BJ (cell line): ENCODE results near the gene TIGD3. TPM values are rescaled to one million over a fixed set of nuclear protein-coding genes. Genes with fewer than 3 reads are reported as not detected.
A peak's percentile ranks its signal among the peaks of the same experiment; 100 is the strongest.

Experiments used
- CTCF ChIA-PET: fragments of 350-600 bp; formaldehyde crosslinking; extraction: SDS; loops from one replicate; lab custom pipeline; 2021; ENCODE audit warnings: antibody characterized with exemption, inconsistent platforms; lab: Yijun Ruan, JAX
- POLR2A ChIA-PET: fragments of 300-600 bp; sonication (Branson Sonifier 250); formaldehyde crosslinking; extraction: SDS; loops from one replicate; lab custom pipeline; 2021; ENCODE audit warnings: antibody characterized with exemption; lab: Charles Lee
- DNase-seq: peaks from one replicate; pipeline ENCODE4 v3.0.0-alpha.2; 2011; ENCODE audit warnings: low read depth
- H3K27me3 ChIP-seq: 2 replicates; pipeline ENCODE4 v1.6.0; 2011; ENCODE audit warnings: low read length; ENCODE audit not compliant: control insufficient read depth, insufficient read depth
- H3K36me3 ChIP-seq: 2 replicates; pipeline ENCODE4 v1.5.1; 2011; ENCODE audit warnings: low read length; ENCODE audit not compliant: control insufficient read depth, insufficient read depth
- H3K4me3 ChIP-seq: 2 replicates; pipeline ENCODE4 v1.5.1; 2011; ENCODE audit warnings: low read depth, mild to moderate bottlenecking, control low read depth, low read length
- CTCF ChIP-seq: IDR thresholded peaks from 2 replicates; pipeline ENCODE4 v1.5.1; 2011; ENCODE audit warnings: low read depth, mild to moderate bottlenecking, control low read depth, inconsistent platforms, low read length, moderate library complexity; ENCODE audit not compliant: insufficient read depth
- polyA plus RNA-seq: library from polyadenylated mRNA; depleted of rRNA; stranded (reverse); fragments of >200 nt; gene quantifications from 2 replicates; pipeline ENCODE4 v1.2.3, GENCODE V29; 2011

TIGD3 gene
- polyA plus RNA-seq, 1 experiment: 0.06 TPM

GRCh38 chr11:65379698-65380459 is 25.3 kb downstream of the TIGD3 start:
- no peak for DNase-seq
- H3K4me3 ChIP-seq: no peak overlapping the region
- ChIA-PET POLR2A (interaction anchor here (0.6 kb wide), 1 partner anchor 212 kb away, joined by 3 read pairs; no protein-coding TSS in a partner anchor), CTCF (interaction anchor here (0.9 to 1.2 kb wide), 2 partner anchors 12 to 161 kb away, joined by 3 read pairs; no protein-coding TSS in a partner anchor)
- no peaks in the 10 kb centered on the region for H3K36me3 ChIP-seq
- no peaks in the 10 kb centered on the region for H3K27me3 ChIP-seq
- no peak for TF ChIP-seq CTCF

- no peak overlapping the region for H3K4me3 ChIP-seq
- ChIA-PET CTCF (interaction anchor here (0.9 to 1.2 kb wide), 3 partner anchors 13 to 130 kb away, joined by 3 read pairs; no protein-coding TSS in a partner anchor), POLR2A (interaction anchor here (0.7 kb wide), 1 partner anchor 64 kb away, joined by 4 read pairs; no protein-coding TSS in a partner anchor)
- no peaks in the 10 kb centered on the region for H3K36me3 ChIP-seq
- DNase-seq: no peak
- TF ChIP-seq CTCF: no peak
- H3K27me3 ChIP-seq: no peaks in the 10 kb centered on the region
Observed at GRCh38 chr11:65380460-65381119, 26.0 kb downstream of the TIGD3 start.

- Histone ChIP-seq H3K36me3 (no peaks in the 10 kb centered on the region), H3K4me3 (peak overlapping the region; percentile 33), H3K27me3 (no peaks in the 10 kb centered on the region)
- no peak for DNase-seq
- no peak for TF ChIP-seq CTCF
- ChIA-PET POLR2A (no interaction called here), CTCF (interaction anchor here (0.6 to 2.6 kb wide), 9 partner anchors 9 to 121 kb away, joined by 3 to 14 read pairs (median 3); no protein-coding TSS in a partner anchor)
Observed at GRCh38 chr11:65381716-65382032, 27.1 kb downstream of the TIGD3 start.

GRCh38 chr11:65382033-65382803 is 27.7 kb downstream of the TIGD3 start, which contains the start of gene SLC25A45:
Gene SLC25A45, minus strand, starts transcription at chr11:65382646. Its CDS starts 695 bp downstream, at chr11:65381951.
- DNase-seq: peak; percentile 94
- TF ChIP-seq CTCF: peak; percentile 84
- ChIA-PET POLR2A (interaction anchor here (1.0 kb wide), 1 partner anchor 124 kb away, joined by 3 read pairs; no protein-coding TSS in a partner anchor), CTCF (interaction anchor here (0.6 to 2.6 kb wide), 10 partner anchors 8 to 120 kb away, joined by 3 to 14 read pairs (median 3); no protein-coding TSS in a partner anchor)
- peak within 1 kb of the TSS; percentile 33 for H3K4me3 ChIP-seq
- H3K36me3 ChIP-seq: no peaks in the 10 kb centered on the region
- no peaks in the 10 kb centered on the region for H3K27me3 ChIP-seq
